RPMI7951 (cell line): ENCODE data around the gene RNF169. TPM values are rescaled to one million over a fixed set of nuclear protein-coding genes. Genes with fewer than 3 reads are reported as not detected.

Experiments
- DNase-seq: peaks from one replicate; pipeline ENCODE4 v3.0.0-alpha.2; 2012; ENCODE audit warnings: low read depth
- total RNA-seq: library from RNA; depleted of rRNA; stranded (reverse); fragments of >200 nt; shearing (Covaris generic); gene quantifications from 2 replicates; pipeline ENCODE4 v1.2.3, GENCODE V29; 2014; rRNA removed

RNF169 gene
- 9.3 and 11.1 TPM in 2 replicates for total RNA-seq

GRCh38 chr11:74748211-74749126 lies at the start of gene RNF169:
TSS of gene RNF169 (plus strand) at chr11:74748849. CDS start at chr11:74748881, 32 bp downstream.
- peak; percentile 95 for DNase-seq

- DNase-seq = no peak
Measured at GRCh38 chr11:74699615-74700396, 48.8 kb upstream of the RNF169 start.

- no peak for DNase-seq
Measured at GRCh38 chr11:74701351-74701750, 47.3 kb upstream of the RNF169 start.

GRCh38 chr11:74702383-74703007 lies 46.2 kb upstream of the RNF169 start:
- DNase-seq = peak; percentile 60

- no peak for DNase-seq
Measured at GRCh38 chr11:74703211-74703610, 45.4 kb upstream of the RNF169 start.

- no peak for DNase-seq
Measured at GRCh38 chr11:74707182-74707581, 41.5 kb upstream of the RNF169 start.

- no peak for DNase-seq
Measured at GRCh38 chr11:74707602-74708510, 40.8 kb upstream of the RNF169 start.

- DNase-seq = no peak
Measured at GRCh38 chr11:74709175-74709574, 39.5 kb upstream of the RNF169 start.

GRCh38 chr11:74710281-74710938 lies 38.2 kb upstream of the RNF169 start:
- no peak for DNase-seq

- no peak for DNase-seq
Measured at GRCh38 chr11:74713686-74714085, 35.0 kb upstream of the RNF169 start.

- no peak for DNase-seq
Measured at GRCh38 chr11:74714904-74715303, 33.7 kb upstream of the RNF169 start.

GRCh38 chr11:74717221-74717969 lies 31.3 kb upstream of the RNF169 start:
- no peak for DNase-seq

- no peak for DNase-seq
Measured at GRCh38 chr11:74719011-74719410, 29.6 kb upstream of the RNF169 start.

GRCh38 chr11:74720596-74721478 lies 27.8 kb upstream of the RNF169 start:
- no peak for DNase-seq

GRCh38 chr11:74721479-74721835 lies 27.2 kb upstream of the RNF169 start:
- no peak for DNase-seq

- DNase-seq = no peak
Measured at GRCh38 chr11:74723511-74723910, 25.1 kb upstream of the RNF169 start.

GRCh38 chr11:74725701-74726100 lies 22.9 kb upstream of the RNF169 start:
- no peak for DNase-seq

GRCh38 chr11:74726547-74727182 lies 22.0 kb upstream of the RNF169 start:
- DNase-seq = peak; percentile 55
